ENCODE data around the gene GNAZ.

GNAZ gene

DNA sequence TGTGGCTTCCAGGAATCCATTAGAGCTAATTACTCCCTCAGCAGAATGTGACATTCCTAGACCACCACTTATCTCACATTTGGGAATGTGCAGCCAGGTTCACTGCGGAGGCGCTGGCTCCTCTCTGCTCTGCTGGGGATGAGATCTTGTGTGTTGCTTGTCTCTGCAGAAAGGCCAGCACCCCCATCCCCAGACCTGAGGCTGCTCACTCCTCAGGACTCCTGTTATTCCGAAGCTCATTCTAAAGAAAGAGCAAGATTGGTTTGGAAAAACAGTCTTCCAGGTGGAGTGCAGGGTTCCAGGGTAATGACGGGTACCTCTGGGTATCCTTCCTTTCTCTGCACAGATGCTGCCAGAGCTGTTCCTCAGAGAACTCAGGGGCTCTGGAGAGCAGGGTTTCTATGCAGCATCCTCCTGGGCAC, 50.7 kb downstream of the GNAZ start:
- H3K27ac ChIP-seq, result no peak overlapping the region
- no peak for TF ChIP-seq ZFX (IDR thresholded peaks at IDR 0.05; ENCODE audit: borderline replicate concordance)
- TF ChIP-seq, protein P1, sequence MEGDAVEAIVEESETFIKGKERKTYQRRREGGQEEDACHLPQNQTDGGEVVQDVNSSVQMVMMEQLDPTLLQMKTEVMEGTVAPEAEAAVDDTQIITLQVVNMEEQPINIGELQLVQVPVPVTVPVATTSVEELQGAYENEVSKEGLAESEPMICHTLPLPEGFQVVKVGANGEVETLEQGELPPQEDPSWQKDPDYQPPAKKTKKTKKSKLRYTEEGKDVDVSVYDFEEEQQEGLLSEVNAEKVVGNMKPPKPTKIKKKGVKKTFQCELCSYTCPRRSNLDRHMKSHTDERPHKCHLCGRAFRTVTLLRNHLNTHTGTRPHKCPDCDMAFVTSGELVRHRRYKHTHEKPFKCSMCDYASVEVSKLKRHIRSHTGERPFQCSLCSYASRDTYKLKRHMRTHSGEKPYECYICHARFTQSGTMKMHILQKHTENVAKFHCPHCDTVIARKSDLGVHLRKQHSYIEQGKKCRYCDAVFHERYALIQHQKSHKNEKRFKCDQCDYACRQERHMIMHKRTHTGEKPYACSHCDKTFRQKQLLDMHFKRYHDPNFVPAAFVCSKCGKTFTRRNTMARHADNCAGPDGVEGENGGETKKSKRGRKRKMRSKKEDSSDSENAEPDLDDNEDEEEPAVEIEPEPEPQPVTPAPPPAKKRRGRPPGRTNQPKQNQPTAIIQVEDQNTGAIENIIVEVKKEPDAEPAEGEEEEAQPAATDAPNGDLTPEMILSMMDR (IDR thresholded peaks at IDR 0.05), result no peak

DNA sequence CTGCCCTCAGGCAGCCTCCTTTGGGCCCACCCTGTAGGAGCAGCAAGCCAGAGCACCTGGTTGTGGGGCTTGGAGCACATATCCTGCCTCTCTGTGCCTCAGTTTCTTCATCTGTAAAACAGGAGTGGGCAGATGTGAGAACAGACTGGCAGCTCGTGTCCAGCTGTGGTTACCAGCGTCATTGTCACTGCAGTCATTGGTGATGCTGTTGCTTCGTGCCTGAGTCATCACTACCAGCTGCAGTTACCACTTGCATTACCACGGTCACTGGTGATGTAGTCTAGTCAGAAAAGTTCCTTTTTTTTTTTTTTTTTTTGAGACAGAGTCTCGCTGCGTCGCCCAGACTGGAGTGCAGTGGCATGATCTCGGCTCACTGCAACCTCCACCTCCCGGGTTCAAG, 51.1 kb downstream of the GNAZ start:
- TF ChIP-seq, protein P1 (IDR thresholded peaks at IDR 0.05), result no peak
- TF ChIP-seq ZFX (IDR thresholded peaks at IDR 0.05; ENCODE audit: borderline replicate concordance), result no peak
- H3K27ac ChIP-seq, result no peak overlapping the region

DNA sequence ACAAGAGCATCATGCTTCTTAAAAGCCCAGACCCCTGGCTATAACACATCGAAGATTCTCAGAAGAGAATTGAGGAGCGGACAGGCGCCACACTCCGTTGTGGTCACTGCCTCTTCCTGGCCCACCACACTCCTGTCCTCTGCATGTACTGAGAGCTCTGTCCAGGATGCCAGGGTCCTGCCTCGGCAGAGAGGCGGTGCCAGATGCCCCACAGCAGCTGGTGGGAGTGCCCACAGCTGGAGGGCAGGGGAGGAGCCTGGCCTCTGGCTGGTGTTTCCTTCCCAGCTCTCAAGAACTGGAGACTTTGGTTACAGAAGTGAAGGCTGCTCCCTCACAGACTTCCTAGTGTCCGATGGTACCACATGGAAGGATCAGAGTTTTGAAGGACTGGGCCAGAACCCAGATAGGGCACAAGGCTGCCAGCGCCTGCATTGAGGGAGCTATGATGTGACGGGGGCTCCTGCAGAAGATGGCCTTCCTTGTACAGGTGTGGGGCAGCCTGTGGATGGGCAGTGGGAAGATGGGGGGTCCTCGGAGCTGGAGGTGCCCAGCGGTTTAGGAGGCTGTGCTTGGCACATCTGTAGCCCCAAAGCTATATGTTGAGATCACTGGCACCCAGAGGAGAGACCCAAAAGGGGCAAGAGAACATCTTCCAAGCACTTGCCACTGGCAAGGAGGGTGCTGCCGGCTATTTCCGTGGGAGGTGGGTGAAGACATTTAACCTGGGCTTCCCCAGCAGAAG, 52.1 kb downstream of the GNAZ start:
- TF ChIP-seq, protein P1 (IDR thresholded peaks at IDR 0.05), result no peak
- no peak overlapping the region for H3K27ac ChIP-seq

DNA sequence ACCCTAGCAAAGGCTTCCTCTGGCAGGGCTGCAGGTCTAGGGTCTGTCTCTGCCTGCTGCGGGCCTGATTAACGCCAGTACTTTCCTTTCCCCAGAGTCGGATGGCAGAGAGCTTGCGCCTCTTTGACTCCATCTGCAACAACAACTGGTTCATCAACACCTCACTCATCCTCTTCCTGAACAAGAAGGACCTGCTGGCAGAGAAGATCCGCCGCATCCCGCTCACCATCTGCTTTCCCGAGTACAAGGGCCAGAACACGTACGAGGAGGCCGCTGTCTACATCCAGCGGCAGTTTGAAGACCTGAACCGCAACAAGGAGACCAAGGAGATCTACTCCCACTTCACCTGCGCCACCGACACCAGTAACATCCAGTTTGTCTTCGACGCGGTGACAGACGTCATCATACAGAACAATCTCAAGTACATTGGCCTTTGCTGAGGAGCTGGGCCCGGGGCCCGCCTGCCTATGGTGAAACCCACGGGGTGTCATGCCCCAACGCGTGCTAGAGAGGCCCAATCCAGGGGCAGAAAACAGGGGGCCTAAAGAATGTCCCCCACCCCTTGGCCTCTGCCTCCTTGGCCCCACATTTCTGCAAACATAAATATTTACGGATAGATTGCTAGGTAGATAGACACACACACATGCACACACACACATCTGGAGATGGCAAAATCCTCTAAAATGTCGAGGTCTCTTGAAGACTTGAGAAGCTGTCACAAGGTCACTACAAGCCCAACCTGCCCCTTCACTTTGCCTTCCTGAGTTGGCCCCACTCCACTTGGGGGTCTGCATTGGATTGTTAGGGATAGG, 52.9 kb downstream of the GNAZ start:
- H3K27ac ChIP-seq, result no peak overlapping the region
- TF ChIP-seq ZFX (IDR thresholded peaks at IDR 0.05; ENCODE audit: borderline replicate concordance), result no peak
- TF ChIP-seq, protein P1 (IDR thresholded peaks at IDR 0.05), result no peak

DNA sequence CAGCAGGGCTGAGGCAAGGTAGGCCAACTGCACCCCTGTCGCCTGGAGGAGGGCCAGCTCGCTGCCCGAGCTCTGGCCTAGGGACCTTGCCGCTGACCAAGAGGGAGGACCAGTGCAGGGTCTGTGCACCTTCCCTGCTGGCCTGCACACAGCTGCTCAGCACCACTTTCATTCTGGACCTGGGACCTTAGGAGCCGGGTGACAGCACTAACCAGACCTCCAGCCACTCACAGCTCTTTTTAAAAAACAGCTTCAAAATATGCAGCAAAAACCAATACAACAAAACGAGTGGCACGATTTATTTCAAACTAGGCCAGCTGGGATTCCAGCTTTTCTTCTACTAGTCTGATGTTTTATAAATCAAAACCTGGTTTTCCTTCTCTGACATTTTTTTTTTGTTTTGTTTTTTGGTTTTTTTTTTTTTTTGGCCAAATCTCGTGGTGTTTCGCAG, 53.5 kb downstream of the GNAZ start:
- no peak for TF ChIP-seq ZFX (IDR thresholded peaks at IDR 0.05; ENCODE audit: borderline replicate concordance)
- TF ChIP-seq, protein P1 (IDR thresholded peaks at IDR 0.05), result no peak
- no peak overlapping the region for H3K27ac ChIP-seq

DNA sequence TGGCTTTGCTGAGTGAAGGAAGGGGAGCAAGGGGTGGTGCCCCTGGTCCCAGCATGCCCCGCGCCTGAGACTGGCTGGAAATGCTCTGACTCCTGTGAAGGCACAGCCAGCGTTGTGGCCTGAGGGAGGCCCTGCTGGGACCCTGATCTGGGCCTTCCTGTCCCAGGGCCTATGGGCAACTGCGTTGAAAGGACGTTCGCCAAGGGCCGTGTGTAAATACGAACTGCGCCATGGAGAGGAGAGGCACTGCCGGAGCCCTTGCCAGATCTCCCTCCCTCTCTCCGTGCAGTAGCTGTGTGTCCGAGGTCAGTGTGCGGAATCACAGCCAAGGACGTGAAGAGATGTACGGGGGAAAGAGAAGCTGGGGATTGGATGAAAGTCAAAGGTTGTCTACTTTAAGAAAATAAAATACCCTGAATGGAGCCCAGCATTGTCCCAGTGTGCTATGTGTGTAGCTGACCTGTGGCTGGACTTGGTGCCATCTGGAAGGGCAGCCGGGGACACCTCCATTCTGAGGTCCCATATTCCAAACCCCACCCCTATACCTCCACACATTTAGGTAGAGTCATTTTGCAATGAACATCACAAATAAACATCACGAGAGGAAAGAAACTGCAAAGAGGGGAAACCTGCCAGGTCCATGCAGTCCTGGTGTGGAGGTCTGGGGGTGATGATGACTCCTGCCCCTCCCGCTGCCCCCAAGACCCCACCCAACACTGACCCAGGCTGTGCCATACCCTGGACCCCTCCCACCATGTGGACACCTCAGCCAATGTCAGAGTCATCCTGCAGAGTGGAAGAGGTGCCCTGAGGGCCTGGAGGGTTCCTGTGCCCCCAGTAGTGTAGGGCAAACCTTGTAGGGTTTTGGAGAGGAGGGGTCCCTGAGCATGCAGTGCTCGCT, 54.5 kb downstream of the GNAZ start:
- H3K27ac ChIP-seq, result no peak overlapping the region
- TF ChIP-seq, protein P1 (IDR thresholded peaks at IDR 0.05), result no peak
- no peak for TF ChIP-seq ZFX (IDR thresholded peaks at IDR 0.05; ENCODE audit: borderline replicate concordance)
